SK-N-SH treated with all-trans-retinoic acid at 6 μM for 48 hours (cell line): ENCODE data around the gene CENPI.

Experiments
- ATAC-seq: fragments of 200-7000 bp; cut with Tn5 transposase; 3 replicates; pipeline ENCODE4 v1.9.1; 2020; ENCODE audit warnings: mild to moderate bottlenecking, moderate library complexity
- ARNTL ChIP-seq: fragments of 450-650 bp; formaldehyde crosslinking; IDR thresholded peaks from 2 replicates; pipeline ENCODE4 v1.5.0; 2020; ENCODE audit warnings: low read depth, mild to moderate bottlenecking, moderate library complexity, borderline replicate concordance
- ESRRG ChIP-seq: fragments of 250-450 bp; sonication (Bioruptor Pico); IDR thresholded peaks from 2 replicates; pipeline ENCODE4 v1.6.1; 2021; ENCODE audit warnings: mild to moderate bottlenecking
- GLIS3 ChIP-seq: fragments of 250-450 bp; sonication (Bioruptor Pico); IDR thresholded peaks from 2 replicates; pipeline ENCODE4 v1.5.0; 2020; ENCODE audit warnings: mild to moderate bottlenecking, moderate library complexity
- ISL1 ChIP-seq: fragments of 250-450 bp; sonication (Bioruptor Pico); IDR thresholded peaks from 2 replicates; pipeline ENCODE4 v2.1.2; 2022; ENCODE audit warnings: mild to moderate bottlenecking, moderate library complexity
- OSR1 ChIP-seq: fragments of 250-450 bp; sonication (Bioruptor Pico); IDR thresholded peaks from 2 replicates; pipeline ENCODE4 v1.8.0; 2022; ENCODE audit warnings: moderate library complexity, mild to moderate bottlenecking, inconsistent platforms
- SNAI2 ChIP-seq: fragments of 250-450 bp; sonication (Bioruptor Pico); IDR thresholded peaks from 2 replicates; pipeline ENCODE4 v1.5.0; 2020; ENCODE audit warnings: mild to moderate bottlenecking, moderate library complexity
- TOX ChIP-seq: fragments of 250-450 bp; sonication (Bioruptor Pico); IDR thresholded peaks from 2 replicates; pipeline ENCODE4 v1.8.0; 2021; ENCODE audit warnings: mild to moderate bottlenecking, moderate library complexity, borderline replicate concordance
- ZC3H10 ChIP-seq: fragments of 250-450 bp; sonication (Bioruptor Pico); IDR thresholded peaks from 2 replicates; pipeline ENCODE4 v1.5.1; 2021; ENCODE audit warnings: mild to moderate bottlenecking, moderate library complexity
- ZFP3 ChIP-seq: fragments of 250-450 bp; sonication (Bioruptor Pico); IDR thresholded peaks from 2 replicates; pipeline ENCODE4 v1.5.0; 2020; ENCODE audit warnings: mild to moderate bottlenecking, moderate library complexity
- ZFP30 ChIP-seq: fragments of 450-650 bp; formaldehyde crosslinking; IDR thresholded peaks from 2 replicates; pipeline ENCODE4 v1.5.0; 2022; ENCODE audit warnings: mild to moderate bottlenecking, moderate library complexity
- ZNF70 ChIP-seq: fragments of 450-650 bp; formaldehyde crosslinking; IDR thresholded peaks from 2 replicates; pipeline ENCODE4 v1.5.0; 2020; ENCODE audit warnings: mild to moderate bottlenecking, moderate library complexity
- TF ChIP-seq, protein P1 (sequence below): fragments of 250-450 bp; sonication (Bioruptor Pico); IDR thresholded peaks from 2 replicates; pipeline ENCODE4 v1.5.0; 2020; ENCODE audit warnings: mild to moderate bottlenecking, moderate library complexity
- TF ChIP-seq, protein P2 (sequence below): fragments of 250-450 bp; sonication (Bioruptor Pico); IDR thresholded peaks from 2 replicates; pipeline ENCODE4 v1.8.0; 2020; ENCODE audit warnings: mild to moderate bottlenecking, moderate library complexity, borderline replicate concordance
- TF ChIP-seq, protein P3 (sequence below): fragments of 250-450 bp; sonication (Bioruptor Pico); IDR thresholded peaks from 2 replicates; pipeline ENCODE4 v1.5.1; 2020; ENCODE audit warnings: low read depth, mild to moderate bottlenecking, moderate library complexity
- TF ChIP-seq, protein P4 (sequence below): fragments of 250-450 bp; sonication (Bioruptor Pico); IDR thresholded peaks from 2 replicates; pipeline ENCODE4 v1.5.1; 2021; ENCODE audit warnings: mild to moderate bottlenecking, moderate library complexity

The CENPI gene

DNA sequence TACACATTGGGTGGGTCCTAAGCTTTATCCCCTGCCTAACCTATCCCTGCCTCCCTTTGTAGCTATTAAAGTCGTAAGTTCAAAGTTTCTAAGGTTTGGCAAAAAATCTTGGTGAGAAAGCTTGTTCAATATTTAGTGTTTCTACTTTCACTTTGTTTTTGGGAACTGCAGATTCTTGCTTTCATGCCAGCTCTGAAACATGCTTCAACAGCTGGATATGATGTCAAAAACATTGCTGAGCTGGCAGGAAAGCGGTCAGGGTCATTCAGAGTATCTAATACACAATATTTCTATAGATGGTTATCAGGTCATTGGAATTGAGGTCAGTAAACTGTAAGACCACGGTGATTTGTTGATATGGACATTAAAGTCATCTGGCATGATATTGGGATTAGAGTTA lies 19.7 kb downstream of the CENPI start (continued):
- TF ChIP-seq, protein P1, sequence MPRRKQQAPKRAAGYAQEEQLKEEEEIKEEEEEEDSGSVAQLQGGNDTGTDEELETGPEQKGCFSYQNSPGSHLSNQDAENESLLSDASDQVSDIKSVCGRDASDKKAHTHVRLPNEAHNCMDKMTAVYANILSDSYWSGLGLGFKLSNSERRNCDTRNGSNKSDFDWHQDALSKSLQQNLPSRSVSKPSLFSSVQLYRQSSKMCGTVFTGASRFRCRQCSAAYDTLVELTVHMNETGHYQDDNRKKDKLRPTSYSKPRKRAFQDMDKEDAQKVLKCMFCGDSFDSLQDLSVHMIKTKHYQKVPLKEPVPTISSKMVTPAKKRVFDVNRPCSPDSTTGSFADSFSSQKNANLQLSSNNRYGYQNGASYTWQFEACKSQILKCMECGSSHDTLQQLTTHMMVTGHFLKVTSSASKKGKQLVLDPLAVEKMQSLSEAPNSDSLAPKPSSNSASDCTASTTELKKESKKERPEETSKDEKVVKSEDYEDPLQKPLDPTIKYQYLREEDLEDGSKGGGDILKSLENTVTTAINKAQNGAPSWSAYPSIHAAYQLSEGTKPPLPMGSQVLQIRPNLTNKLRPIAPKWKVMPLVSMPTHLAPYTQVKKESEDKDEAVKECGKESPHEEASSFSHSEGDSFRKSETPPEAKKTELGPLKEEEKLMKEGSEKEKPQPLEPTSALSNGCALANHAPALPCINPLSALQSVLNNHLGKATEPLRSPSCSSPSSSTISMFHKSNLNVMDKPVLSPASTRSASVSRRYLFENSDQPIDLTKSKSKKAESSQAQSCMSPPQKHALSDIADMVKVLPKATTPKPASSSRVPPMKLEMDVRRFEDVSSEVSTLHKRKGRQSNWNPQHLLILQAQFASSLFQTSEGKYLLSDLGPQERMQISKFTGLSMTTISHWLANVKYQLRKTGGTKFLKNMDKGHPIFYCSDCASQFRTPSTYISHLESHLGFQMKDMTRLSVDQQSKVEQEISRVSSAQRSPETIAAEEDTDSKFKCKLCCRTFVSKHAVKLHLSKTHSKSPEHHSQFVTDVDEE (CRISPR knock-in tag) = no peak
- no peak for TF ChIP-seq SNAI2
- no peak for TF ChIP-seq OSR1 (CRISPR knock-in tag)

DNA sequence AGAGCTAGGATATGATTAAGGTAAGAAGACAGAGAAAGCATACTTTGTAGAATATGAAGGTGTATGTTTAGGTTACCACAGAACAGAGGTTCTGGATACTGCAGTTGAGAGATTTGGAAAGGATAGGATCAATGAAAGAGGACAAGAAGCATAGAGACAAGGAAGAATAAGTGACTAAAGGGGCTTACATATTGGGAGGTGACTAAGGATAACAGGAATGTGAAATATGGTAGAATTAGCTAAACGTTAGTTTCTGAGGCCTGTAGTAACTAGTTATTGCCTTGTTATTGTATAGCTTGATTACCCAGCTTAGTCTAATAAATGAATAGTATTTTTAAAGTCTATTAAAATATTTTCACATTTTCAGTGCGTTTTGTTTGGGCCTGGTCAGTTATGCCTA lies 38.2 kb downstream of the CENPI start:
- ATAC-seq = no peak
- TF ChIP-seq SNAI2 = no peak
- TF ChIP-seq ZFP30 (CRISPR knock-in tag) = no peak
- no peak for TF ChIP-seq GLIS3 (CRISPR knock-in tag)
- TF ChIP-seq TOX (CRISPR knock-in tag) = no peak
- TF ChIP-seq ESRRG = no peak
- no peak for TF ChIP-seq ZFP3 (CRISPR knock-in tag)
- TF ChIP-seq ZNF70 = no peak
- TF ChIP-seq ISL1 (CRISPR knock-in tag) = no peak
- TF ChIP-seq, protein P2, sequence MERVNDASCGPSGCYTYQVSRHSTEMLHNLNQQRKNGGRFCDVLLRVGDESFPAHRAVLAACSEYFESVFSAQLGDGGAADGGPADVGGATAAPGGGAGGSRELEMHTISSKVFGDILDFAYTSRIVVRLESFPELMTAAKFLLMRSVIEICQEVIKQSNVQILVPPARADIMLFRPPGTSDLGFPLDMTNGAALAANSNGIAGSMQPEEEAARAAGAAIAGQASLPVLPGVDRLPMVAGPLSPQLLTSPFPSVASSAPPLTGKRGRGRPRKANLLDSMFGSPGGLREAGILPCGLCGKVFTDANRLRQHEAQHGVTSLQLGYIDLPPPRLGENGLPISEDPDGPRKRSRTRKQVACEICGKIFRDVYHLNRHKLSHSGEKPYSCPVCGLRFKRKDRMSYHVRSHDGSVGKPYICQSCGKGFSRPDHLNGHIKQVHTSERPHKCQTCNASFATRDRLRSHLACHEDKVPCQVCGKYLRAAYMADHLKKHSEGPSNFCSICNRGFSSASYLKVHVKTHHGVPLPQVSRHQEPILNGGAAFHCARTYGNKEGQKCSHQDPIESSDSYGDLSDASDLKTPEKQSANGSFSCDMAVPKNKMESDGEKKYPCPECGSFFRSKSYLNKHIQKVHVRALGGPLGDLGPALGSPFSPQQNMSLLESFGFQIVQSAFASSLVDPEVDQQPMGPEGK (CRISPR knock-in tag) = no peak
- TF ChIP-seq ARNTL = no peak
- no peak for TF ChIP-seq ZC3H10 (CRISPR knock-in tag)
- TF ChIP-seq, protein P3, sequence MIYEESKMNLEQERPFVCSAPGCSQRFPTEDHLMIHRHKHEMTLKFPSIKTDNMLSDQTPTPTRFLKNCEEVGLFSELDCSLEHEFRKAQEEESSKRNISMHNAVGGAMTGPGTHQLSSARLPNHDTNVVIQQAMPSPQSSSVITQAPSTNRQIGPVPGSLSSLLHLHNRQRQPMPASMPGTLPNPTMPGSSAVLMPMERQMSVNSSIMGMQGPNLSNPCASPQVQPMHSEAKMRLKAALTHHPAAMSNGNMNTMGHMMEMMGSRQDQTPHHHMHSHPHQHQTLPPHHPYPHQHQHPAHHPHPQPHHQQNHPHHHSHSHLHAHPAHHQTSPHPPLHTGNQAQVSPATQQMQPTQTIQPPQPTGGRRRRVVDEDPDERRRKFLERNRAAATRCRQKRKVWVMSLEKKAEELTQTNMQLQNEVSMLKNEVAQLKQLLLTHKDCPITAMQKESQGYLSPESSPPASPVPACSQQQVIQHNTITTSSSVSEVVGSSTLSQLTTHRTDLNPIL (CRISPR knock-in tag) = no peak
- TF ChIP-seq, protein P4, sequence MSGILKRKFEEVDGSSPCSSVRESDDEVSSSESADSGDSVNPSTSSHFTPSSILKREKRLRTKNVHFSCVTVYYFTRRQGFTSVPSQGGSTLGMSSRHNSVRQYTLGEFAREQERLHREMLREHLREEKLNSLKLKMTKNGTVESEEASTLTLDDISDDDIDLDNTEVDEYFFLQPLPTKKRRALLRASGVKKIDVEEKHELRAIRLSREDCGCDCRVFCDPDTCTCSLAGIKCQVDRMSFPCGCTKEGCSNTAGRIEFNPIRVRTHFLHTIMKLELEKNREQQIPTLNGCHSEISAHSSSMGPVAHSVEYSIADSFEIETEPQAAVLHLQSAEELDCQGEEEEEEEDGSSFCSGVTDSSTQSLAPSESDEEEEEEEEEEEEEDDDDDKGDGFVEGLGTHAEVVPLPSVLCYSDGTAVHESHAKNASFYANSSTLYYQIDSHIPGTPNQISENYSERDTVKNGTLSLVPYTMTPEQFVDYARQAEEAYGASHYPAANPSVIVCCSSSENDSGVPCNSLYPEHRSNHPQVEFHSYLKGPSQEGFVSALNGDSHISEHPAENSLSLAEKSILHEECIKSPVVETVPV (CRISPR knock-in tag) = no peak
